Putamen (tissue), 1 donor: Measurements from ENCODE around the gene SLC25A1.

Experiments used
- DNase-seq: peaks from one replicate; pipeline ENCODE4 v3.0.0-alpha.2; 2016; ENCODE audit warnings: low spot score

SLC25A1 gene

DNA sequence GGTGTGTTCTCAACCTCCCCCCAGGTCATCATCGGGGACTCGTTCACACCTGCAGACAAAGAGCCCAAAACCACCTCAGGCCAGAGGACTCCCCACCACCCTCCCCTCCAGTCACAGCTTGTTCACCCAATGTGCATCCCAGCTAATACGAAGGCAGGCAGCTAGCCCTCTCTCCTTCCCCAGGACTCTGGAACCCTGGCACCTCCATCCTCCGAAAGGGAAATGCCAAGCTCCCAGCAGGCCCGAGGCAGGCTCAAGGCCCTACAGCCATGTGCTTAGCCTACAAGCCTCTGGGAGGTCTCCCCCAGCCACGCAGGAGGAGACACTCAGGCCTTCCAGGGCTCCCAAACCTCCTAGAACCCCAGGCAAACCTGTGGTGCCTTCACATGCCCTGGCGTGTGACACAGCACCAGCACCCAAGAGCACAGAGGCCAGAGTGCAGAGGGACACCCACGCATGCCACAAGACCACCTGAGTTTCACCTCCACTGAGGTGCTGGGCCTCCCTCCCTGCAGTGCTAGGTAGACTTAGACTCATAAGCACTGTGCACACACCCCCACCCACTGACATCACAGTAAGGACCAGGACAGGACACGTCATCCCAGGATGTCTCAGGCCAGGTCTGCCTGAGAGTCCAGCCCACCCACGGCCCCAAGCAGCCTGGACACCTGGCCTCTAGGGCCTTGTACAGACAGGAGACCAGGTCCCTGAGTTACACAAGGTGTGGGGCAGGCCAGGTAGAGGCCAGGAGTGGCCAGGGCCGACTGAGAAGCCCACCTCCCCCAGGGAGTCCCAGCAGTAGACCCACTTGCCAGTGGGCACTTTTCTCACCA lies 40.9 kb downstream of the SLC25A1 start:
- DNase-seq, result no peak

DNA sequence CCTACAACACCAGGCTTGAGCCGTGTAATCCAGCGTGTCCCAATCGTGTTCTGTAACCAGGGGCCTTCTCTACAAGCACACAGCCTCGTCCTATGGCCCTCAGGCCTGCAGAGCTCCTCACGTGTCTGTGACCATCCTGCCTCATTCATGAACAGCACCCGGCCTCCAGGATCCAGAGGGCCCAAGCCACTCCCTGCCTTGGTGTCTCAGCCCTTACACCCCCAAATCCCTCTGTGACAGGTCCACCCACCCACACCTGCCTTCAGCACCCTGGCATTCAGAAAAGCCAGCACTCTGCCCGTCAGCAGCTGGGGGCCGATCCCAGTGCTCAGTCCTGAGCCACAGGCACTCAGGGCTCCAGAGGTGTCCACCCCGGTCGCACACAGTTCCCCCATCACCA lies 41.6 kb downstream of the SLC25A1 start:
- no peak for DNase-seq

DNA sequence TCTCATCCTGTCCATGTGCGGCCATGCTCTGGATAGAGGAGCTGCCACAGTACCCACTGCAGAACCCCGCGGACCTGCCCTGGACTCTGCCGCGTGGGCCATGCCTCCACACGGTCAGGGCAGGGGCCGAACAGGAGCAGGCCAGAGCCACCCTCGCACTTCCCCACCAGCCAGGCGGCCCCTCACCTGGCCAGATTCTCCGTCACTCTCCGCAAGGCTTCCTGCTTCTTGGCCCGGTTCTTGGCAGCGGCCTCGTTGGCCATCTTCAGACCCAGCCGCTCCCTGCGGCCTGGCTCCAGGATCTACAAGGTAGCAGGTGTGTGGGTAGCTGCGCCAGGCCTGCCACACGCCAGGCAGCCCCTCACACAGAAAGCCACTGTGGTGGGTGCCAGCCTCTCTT lies 43.7 kb downstream of the SLC25A1 start:
- no peak for DNase-seq

GRCh38 chr22:19134176-19134831 lies 44.2 kb downstream of the SLC25A1 start:
- no peak for DNase-seq

DNA sequence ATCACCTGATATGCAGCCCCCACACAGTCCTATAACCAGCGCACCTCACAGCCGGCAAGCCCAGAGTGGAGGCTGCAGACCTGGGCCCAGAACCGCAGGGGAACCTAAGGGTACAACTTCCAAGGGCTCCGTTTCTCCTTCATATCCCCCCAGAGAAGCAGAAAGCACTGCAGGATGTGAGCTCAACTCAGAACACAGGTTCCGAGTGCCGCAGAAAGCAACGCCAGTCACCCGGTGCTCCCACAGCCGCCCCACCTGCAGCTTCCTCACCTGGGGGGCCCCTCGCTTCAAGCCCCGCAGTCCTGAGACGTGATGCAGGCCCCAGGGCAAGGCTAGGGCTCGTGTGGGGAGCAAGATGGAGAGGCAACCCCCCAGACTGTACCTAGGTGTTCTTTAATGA lies 45.0 kb downstream of the SLC25A1 start:
- DNase-seq, result no peak

- DNase-seq, result no peak
Measured at GRCh38 chr22:19132693-19133400, 45.7 kb downstream of the SLC25A1 start.

DNA sequence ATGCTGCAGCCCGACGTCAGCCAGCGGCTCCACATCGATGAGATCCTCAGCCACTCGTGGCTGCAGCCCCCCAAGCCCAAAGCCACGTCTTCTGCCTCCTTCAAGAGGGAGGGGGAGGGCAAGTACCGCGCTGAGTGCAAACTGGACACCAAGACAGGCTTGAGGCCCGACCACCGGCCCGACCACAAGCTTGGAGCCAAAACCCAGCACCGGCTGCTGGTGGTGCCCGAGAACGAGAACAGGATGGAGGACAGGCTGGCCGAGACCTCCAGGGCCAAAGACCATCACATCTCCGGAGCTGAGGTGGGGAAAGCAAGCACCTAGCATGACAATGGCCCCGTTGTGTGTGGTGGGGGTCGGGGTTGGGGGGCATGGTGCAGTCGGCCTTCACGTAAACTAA lies 46.4 kb downstream of the SLC25A1 start:
- DNase-seq, result no peak

GRCh38 chr22:19131685-19132015 lies 46.9 kb downstream of the SLC25A1 start:
- DNase-seq, result no peak

GRCh38 chr22:19130959-19131684 lies 47.4 kb downstream of the SLC25A1 start, which contains the start of gene TSSK2:
TSS of gene TSSK2 (plus strand) at chr22:19131308. CDS start at chr22:19131400, 92 bp downstream.
- no peak for DNase-seq

DNA sequence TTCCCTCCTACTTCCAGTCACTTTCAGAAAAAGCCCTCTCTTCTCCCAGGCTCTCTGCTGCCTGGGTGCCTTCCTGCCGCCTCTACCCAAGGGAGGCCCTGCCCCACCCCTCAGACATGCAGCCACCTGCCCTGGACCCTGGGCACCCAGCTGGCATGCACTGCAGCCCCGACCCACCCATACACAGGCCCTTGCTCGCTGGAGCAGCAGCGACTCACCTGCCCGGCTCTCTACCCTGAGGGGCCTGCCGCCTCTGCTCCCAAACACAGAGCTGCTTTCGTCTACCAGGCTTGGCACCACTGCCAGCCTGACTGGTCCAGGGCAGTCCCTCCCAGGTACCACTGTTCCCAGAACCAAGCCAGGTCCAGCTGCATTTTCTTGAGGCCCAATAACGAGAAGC lies 48.7 kb downstream of the SLC25A1 start:
- no peak for DNase-seq

- no peak for DNase-seq
Measured at GRCh38 chr22:19128946-19129727, 49.4 kb downstream of the SLC25A1 start.

GRCh38 chr22:19128009-19128401 lies 50.5 kb downstream of the SLC25A1 start:
- DNase-seq, result no peak

GRCh38 chr22:19127329-19128008 lies 51.1 kb downstream of the SLC25A1 start:
- DNase-seq, result no peak

DNA sequence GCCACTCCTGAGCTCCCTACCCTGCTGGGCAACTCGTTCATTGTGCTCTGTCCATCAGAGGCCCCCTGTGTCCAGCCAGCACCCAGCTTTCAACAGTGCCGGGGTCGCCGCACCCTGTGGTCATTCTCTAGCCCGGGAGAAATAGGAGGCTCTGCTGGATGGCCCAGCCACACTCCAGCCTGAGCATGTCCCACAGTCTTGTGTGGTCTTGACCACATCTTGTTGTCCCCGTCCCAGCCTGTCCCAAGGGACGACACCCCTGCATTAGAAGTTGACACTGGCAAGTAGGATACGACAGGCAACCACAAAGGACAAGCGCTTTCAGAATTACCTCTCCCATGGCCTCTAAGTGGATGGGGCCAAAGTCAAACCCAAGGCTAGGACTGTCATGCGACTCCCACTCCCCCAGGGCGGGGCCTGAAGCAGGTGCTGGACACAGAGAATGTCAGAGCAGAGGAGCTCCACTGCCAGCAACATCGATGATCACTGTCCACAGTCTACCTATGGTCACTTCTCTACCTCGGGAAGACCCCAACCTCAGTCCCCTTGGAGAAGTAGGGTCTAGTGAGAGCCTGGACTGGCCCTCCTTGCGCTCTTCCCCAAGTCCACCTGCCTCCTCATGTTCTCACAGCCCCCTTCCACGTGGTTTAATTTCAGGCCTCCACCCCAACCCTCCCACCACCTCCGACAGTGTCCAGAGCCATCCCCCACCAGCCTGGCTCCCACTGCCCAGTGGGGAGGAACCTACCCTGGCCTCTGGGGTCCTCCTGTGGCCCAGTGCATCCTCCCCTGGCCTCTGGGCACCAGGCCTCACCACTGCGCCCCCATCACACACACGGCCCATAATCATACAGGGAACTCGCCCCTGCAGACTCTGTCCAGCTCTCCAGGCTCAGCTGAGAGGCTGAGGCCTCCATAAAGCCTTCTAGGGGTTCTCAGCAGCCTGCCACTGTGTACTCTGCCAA lies 51.9 kb downstream of the SLC25A1 start:
- no peak for DNase-seq
